PFSK-1 (cell line): Measurements from ENCODE around the gene NET1.

Experiments
- FOXP2 ChIP-seq: optimal IDR thresholded peaks from 2 replicates; pipeline ENCODE3; 2011; ENCODE audit warnings: borderline replicate concordance, control low read depth, inconsistent platforms; ENCODE audit not compliant: insufficient read depth; ENCODE audit errors: extremely low read length, extremely low read depth
- POLR2AphosphoS5 ChIP-seq: IDR thresholded peaks from 2 replicates; pipeline ENCODE4 v1.6.1; 2012; ENCODE audit warnings: low read depth, mild to moderate bottlenecking, control low read depth, low read length, moderate library complexity
- REST ChIP-seq, 2 experiments: IDR thresholded peaks; 2 replicates each; pipeline versions ENCODE4 v1.6.1 to v1.8.0; 2011 to 2012; ENCODE audit warnings: low read depth in 2 of 2, low read length in 2 of 2, control low read depth in 1 of 2, inconsistent platforms in 1 of 2, mild to moderate bottlenecking in 1 of 2, moderate library complexity in 1 of 2; ENCODE audit not compliant: insufficient read depth in 1 of 2
- SIN3A ChIP-seq: IDR thresholded peaks from 2 replicates; pipeline ENCODE4 v1.6.1; 2012; ENCODE audit warnings: mild to moderate bottlenecking, low read length, moderate library complexity, borderline replicate concordance; ENCODE audit not compliant: insufficient read depth
- TAF1 ChIP-seq: IDR thresholded peaks from 2 replicates; pipeline ENCODE4 v1.6.1; 2012; ENCODE audit warnings: low read length, control low read depth, borderline replicate concordance; ENCODE audit not compliant: insufficient read depth

The NET1 gene

DNA sequence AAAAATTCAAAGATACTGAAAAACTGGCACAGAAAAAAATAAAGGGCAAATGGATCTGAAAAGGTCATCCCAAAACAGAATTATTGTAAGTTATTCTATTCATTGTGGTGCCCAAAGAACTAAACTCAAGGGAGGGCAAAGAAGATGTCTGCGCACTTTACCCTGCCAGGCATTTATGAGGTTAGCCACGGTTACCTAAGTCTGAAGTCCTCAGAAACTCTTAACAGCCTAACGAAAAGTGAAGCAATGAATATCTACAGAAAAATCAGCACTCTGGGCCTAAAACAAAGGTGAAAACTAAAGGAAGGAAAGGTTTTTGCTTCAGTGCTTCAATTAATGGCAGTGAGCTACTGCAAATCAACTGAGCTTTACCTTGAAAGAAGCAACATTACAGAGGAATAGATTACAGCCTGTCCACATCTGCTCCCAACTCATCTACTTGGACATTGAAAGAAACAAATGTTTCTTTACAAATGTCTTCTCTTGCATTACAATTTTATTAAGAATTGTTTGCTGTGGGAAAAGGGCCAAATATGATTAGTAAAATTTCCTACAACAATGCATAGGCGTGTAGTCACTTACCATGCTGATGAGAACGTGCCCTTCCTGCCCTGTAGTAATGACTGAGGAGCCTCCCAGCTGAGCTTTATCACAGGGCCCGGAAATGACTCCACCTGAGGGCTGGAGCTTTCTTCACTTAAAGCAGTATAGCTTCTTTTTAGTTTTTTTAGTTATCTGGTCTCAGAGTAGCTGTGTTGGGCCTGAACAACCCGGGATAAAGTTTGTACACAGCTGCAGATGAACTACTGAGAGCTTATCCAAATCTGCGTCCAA, 7.9 kb upstream of the NET1 start, which contains the start of gene TUBAL3:
Gene TUBAL3 (minus strand): TSS at position 621 of the 834 bp plus-strand sequence. CDS start 36 bp downstream, at position 585.
- TF ChIP-seq TAF1 (no peak), SIN3A (no peak), FOXP2 (no peak), REST (IDR thresholded peaks at IDR 0.05; ENCODE audit: insufficient read depth in 1 of 2, low read depth in 2 of 2, low read length in 2 of 2) (no peak), POLR2AphosphoS5 (no peak)

- TF ChIP-seq FOXP2 = no peak
- TF ChIP-seq POLR2AphosphoS5 = no peak
- TF ChIP-seq REST (IDR thresholded peaks at IDR 0.05; ENCODE audit: insufficient read depth in 1 of 2, low read depth in 2 of 2, low read length in 2 of 2) = no peak
- TF ChIP-seq SIN3A = no peak
- no peak for TF ChIP-seq TAF1
These were observed 5.4 kb upstream of the NET1 start for GRCh38 chr10:5406918-5407317.

DNA sequence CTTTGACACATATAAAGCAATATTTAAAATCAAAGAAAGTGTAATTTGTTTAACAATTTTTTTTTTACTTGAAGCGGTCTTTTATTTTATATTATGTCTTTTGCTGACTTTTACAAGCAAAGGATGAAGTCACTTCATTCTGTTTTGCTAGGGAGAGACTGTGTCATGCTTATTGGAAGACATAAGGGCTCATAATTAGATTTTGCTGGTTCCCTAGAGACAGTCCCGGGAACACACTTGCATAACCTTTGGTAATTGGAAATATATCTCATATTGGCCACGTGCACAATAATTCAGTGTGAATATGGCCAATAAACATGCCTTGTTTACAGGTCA, 448 bp upstream of the NET1 start:
- TF ChIP-seq POLR2AphosphoS5 (no peak), REST (IDR thresholded peaks at IDR 0.05; ENCODE audit: insufficient read depth in 1 of 2, low read depth in 2 of 2, low read length in 2 of 2) (no peak), FOXP2 (no peak), TAF1 (no peak), SIN3A (no peak)

DNA sequence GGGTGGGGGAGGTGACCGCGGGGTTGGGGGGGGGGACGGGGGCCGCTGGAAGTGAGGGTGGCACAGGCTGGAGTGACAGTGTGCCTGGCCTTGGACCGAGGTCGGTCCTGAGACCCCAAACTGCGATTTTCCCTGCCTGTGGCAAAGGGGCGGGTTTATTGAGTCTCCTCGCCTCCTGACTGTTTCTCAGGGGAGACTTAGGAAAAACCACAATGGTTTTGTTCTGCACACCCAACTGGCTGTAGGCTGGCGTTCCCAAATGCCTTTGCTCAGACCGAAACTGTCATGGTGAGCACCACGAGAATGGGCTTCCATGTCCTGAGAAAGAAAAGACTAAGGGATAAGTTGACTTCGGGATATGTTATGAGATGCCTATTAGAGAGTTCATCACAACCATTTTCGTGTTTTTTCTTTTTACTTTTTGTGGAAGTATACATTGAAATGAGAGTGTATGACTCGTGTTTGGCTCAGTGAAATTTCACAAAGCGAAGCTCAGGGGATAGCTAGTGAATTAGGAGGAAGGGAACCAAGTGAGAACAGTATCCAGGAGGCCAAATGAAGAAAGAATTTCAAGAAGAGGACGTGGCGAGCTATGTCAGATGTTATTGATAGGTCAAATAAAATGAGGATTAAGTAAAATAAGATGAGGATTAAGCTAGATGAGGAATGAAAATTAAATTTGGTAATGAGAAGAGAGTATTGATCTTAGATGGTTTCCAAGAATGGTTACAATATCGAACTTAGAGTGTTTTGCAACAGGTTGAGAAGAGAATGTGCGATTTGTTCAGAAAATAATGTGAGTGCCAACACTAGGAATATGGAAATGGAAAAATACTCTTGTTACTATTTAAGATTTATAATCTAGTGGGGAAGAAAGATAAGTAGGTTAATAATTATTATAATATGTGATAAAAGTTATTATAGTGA, 918 bp downstream of the NET1 start:
- no peak for TF ChIP-seq FOXP2
- TF ChIP-seq POLR2AphosphoS5 = no peak

DNA sequence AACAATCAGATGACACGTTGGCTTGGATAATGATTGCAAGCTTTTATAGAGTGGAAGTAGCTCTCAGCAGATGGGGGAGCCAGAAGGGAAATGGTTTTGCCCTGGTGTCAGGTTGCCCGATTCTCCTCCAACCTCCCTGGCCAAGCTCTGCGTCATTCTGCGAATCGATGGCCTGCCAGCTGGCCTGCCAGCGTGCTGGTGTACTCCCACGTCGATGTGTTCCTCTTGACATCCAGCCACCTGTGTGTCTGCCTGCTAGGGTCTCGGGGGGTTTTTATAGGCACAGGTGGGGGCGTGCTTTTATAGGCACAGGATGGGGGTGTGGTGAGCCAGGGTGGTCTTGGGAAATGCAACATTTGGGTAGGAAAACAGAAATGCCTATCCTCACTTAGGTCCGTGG, 4.6 kb downstream of the NET1 start:
- TF ChIP-seq REST (IDR thresholded peaks at IDR 0.05; ENCODE audit: insufficient read depth in 1 of 2, low read depth in 2 of 2, low read length in 2 of 2) (no peak), SIN3A (no peak), TAF1 (no peak), FOXP2 (no peak), POLR2AphosphoS5 (no peak)
